ENCODE measurements around the gene LIPC.

LIPC gene

GRCh38 chr15:58437531-58438105 lies 5.8 kb downstream of the LIPC start:
- no peak for DNase-seq

GRCh38 chr15:58438111-58438510 lies 6.3 kb downstream of the LIPC start:
- no peak for DNase-seq

- peak; percentile 63 for DNase-seq
These were observed 7.2 kb downstream of the LIPC start for GRCh38 chr15:58438956-58439355.

GRCh38 chr15:58440158-58440910 lies 8.5 kb downstream of the LIPC start:
- no peak for DNase-seq

- no peak for DNase-seq
These were observed 9.1 kb downstream of the LIPC start for GRCh38 chr15:58440922-58441321.

DNA sequence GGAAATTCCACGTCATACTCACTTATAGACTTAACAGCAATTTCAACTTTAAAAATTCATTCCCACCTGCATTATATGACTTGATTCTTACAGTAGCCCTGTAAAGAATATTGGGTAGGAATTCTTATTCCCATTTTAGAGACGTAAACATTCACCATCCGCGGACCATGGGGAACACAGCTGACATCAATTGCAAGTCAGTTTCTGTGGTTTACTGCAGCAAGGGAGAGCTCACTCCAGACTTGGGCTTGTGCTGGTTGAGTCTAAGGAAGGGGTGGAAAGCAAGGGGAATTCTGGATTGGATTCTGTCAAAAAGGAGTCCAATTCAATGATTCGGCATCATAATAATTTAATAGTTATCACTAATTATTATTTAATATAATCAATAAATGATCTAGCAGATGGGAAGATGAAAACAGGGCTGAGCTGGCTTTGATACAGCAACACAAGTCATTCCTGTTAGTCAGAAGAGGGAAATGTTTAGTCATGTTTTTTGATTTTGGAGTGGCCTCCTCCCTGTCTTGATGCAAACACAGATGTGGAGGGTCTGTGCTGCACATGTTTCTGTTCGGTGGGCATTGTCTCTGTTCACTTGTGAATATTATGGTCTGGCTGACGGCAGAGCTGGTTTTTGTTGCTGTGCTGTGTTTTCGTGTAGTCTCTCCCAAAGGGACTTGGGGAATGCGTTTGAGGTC lies 9.7 kb downstream of the LIPC start:
- no peak for DNase-seq

DNA sequence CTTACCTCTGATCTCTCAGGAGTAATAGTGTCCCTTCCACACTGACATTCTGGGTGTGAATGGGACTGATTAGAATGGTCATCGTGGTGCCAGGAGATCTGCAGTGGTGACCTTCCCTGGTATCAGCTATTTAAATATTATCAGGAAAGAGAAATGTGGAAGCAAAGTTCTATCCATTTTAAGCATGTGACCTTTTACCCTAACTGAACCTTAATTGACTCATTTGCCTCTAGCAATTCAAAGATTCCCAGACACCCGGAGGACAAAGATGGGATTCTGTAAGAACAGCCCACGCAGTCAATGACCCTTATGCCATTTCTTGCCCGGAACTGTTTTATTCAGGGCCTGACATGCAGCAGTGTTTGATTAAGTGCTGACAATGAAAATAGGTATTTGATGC lies 10.3 kb downstream of the LIPC start:
- DNase-seq = no peak

GRCh38 chr15:58443308-58443707 lies 11.5 kb downstream of the LIPC start:
- DNase-seq = no peak

- DNase-seq = no peak
These were observed 12.3 kb downstream of the LIPC start for GRCh38 chr15:58444056-58444455.

GRCh38 chr15:58444658-58445332 lies 13.0 kb downstream of the LIPC start:
- DNase-seq = no peak

GRCh38 chr15:58445865-58446264 lies 14.1 kb downstream of the LIPC start:
- no peak for DNase-seq

- no peak for DNase-seq
These were observed 14.7 kb downstream of the LIPC start for GRCh38 chr15:58446521-58446920.

GRCh38 chr15:58447271-58448010 lies 15.7 kb downstream of the LIPC start:
- DNase-seq = no peak

GRCh38 chr15:58448331-58448730 lies 16.5 kb downstream of the LIPC start:
- no peak for DNase-seq

GRCh38 chr15:58448906-58449305 lies 17.1 kb downstream of the LIPC start:
- no peak for DNase-seq

GRCh38 chr15:58451826-58452225 lies 20.0 kb downstream of the LIPC start:
- no peak for DNase-seq

DNA sequence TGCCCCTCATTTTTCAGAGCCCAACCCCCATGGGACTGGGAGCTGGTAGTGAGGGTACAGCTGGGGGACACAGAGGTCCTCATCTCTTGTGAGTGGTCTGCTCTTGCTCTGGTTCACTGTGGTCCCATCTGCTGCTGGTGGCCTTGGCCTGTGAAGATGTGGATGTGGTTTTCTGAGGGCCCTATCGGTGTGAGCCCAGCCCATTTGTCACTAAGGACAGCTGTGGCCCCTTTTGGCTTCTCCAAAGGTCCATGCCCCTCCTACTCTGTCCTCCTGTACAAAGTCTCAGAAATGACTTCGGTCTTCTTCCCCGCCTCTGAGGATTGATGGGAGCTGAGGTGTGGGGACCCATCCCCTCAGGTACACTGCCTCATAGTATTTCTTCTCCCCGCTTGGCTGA lies 21.0 kb downstream of the LIPC start:
- DNase-seq = no peak

- DNase-seq = no peak
These were observed 22.4 kb downstream of the LIPC start for GRCh38 chr15:58453931-58454793.

DNA sequence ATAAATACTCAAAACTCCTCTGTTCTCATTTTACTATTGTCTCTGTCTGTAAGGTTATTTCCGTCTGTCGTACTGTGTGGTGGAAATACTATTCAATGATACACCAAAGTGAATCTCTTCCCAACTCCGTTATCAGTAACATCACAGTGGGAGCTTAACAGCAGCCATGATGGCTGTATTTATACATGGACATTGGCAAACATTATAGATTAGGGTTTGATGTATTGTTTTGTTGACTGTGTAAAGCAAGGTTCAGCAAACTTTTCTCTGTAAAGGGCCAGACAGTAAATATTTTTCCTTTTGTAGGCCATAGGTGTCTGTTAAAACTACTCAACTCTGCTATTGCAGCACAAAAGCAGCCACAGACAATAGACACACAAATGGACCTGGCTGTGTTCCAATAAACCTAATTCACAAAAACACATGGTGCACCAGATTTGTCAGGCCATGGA lies 23.2 kb downstream of the LIPC start:
- DNase-seq = no peak

DNA sequence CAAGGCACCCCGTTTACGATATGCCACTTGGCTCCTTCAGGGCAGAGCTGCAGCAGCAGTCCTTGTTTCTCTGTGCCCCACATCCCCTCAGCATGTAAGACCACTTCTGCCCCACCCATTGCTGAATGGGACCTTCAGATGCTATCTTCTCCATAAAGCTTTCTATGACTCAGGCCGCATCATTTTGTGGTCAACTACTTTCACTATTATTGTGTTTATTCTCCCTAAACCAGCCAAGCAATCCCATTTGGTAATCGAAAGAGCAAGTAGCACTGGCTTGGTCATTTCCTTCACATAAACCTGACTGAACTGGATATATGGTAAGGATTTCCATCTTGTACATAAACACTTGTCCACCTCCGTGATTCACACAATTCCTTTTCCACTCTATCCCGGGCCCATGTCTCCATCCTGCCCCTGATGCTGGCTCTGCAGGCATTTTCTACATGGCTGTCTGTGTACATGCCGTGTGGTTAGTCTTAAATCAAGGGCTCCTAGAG lies 25.7 kb downstream of the LIPC start:
- no peak for DNase-seq

GRCh38 chr15:58458076-58458475 lies 26.3 kb downstream of the LIPC start:
- DNase-seq = no peak

DNA sequence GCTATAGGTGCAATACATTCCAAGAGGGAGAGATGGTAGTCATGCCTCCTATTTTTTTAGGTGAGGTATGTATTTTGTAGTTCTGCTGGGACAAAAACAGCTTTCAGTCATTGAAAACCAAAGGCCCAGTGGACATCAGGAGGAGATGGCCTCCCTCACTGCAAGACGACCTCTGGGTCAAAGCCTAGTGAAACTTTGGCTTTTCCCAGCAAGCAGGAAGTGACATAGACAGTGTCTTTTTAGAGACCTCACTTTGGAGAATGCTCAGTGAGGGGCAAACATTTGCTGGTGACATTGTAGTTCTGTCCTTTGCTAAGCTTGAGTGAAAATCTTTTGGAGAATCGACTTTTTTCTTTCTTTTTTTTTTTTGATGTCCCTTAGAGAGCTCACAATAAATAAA lies 27.3 kb downstream of the LIPC start:
- no peak for DNase-seq

Measured in eye (tissue), 1 donor.